Type B pancreatic cell (in vitro differentiated cells): ENCODE results near the gene PPFIBP2. TPM values are rescaled to one million over a fixed set of nuclear protein-coding genes. Genes with fewer than 3 reads are reported as not detected.

Experiments
- DNase-seq: peaks from one replicate; pipeline ENCODE4 v3.0.0; 2021; ENCODE audit warnings: mixed read lengths; ENCODE audit not compliant: unreplicated experiment; ENCODE audit errors: extremely low spot score
- H3K27ac Mint-ChIP-seq: 2 replicates; pipeline ENCODE4 v1.8.0; 2021; ENCODE audit warnings: mild to moderate bottlenecking, mixed read lengths
- H3K27me3 Mint-ChIP-seq: 2 replicates; pipeline ENCODE4 v1.8.0; 2021; ENCODE audit warnings: mixed read lengths
- H3K36me3 Mint-ChIP-seq: 2 replicates; pipeline ENCODE4 v1.8.0; 2021; ENCODE audit warnings: mixed read lengths
- H3K4me1 Mint-ChIP-seq: one replicate; pipeline ENCODE4 v1.8.0; 2021; ENCODE audit warnings: mixed read lengths; ENCODE audit not compliant: unreplicated experiment
- H3K4me3 Mint-ChIP-seq: 2 replicates; pipeline ENCODE4 v1.8.0; 2021; ENCODE audit warnings: mild to moderate bottlenecking, mixed read lengths
- H3K9me3 Mint-ChIP-seq: 2 replicates; pipeline ENCODE4 v1.8.0; 2021; ENCODE audit warnings: mixed read lengths
- total RNA-seq: library from RNA; stranded (reverse); gene quantifications from 2 replicates; pipeline ENCODE4 v1.2.1, GENCODE V29; 2021; ENCODE audit warnings: low replicate concordance
- TF ChIP-seq, protein P1 (sequence below): fragments of 200-600 bp; sonication (generic); conservative IDR thresholded peaks from 2 replicates; pipeline ENCODE4 v1.5.0; 2021; ENCODE audit warnings: antibody characterized with exemption, mild to moderate bottlenecking

The PPFIBP2 gene
- total RNA-seq, 1 donor from 2014 or later = 70.7 TPM

GRCh38 chr11:7643314-7643713 lies 129.5 kb downstream of the PPFIBP2 start:
- H3K27ac Mint-ChIP-seq = peak overlapping the region; percentile 20

DNA sequence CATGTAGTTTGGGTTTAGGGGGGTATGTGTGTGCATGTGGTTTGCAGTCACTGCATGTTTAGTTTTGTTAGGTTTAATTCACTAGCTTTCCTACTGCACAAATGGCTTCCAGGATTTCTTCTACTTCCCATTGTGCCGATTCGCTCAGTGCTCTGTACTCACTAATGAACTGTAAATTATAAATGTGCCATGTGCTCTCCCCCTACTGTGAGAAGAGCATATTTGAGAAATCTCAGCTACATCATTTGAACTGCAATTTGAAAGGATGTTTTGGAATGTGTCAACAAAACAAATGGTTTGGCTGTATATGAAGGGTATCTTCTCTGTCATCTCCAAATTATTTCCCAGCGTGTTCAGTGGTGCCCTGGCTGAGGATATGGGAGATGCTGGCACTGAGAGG lies 131.4 kb downstream of the PPFIBP2 start:
- no peak for DNase-seq
- no peak overlapping the region for H3K4me3 Mint-ChIP-seq
- no peaks in the 10 kb centered on the region for H3K9me3 Mint-ChIP-seq
- H3K36me3 Mint-ChIP-seq = peaks cover 44% of the 10 kb centered on the region
- H3K27me3 Mint-ChIP-seq = no peaks in the 10 kb centered on the region
- no peak overlapping the region for H3K27ac Mint-ChIP-seq
- peaks cover 11% of the 10 kb centered on the region for H3K4me1 Mint-ChIP-seq
- TF ChIP-seq, protein P1, sequence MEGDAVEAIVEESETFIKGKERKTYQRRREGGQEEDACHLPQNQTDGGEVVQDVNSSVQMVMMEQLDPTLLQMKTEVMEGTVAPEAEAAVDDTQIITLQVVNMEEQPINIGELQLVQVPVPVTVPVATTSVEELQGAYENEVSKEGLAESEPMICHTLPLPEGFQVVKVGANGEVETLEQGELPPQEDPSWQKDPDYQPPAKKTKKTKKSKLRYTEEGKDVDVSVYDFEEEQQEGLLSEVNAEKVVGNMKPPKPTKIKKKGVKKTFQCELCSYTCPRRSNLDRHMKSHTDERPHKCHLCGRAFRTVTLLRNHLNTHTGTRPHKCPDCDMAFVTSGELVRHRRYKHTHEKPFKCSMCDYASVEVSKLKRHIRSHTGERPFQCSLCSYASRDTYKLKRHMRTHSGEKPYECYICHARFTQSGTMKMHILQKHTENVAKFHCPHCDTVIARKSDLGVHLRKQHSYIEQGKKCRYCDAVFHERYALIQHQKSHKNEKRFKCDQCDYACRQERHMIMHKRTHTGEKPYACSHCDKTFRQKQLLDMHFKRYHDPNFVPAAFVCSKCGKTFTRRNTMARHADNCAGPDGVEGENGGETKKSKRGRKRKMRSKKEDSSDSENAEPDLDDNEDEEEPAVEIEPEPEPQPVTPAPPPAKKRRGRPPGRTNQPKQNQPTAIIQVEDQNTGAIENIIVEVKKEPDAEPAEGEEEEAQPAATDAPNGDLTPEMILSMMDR = no peak

More at GRCh38 chr11:7643314-7643713, 129.5 kb downstream of the PPFIBP2 start:
- H3K27me3 Mint-ChIP-seq = no peaks in the 10 kb centered on the region
- H3K4me3 Mint-ChIP-seq = no peak overlapping the region
- peaks cover 11% of the 10 kb centered on the region for H3K4me1 Mint-ChIP-seq
- TF ChIP-seq, protein P1 = no peak
- DNase-seq = no peak
- peaks cover 41% of the 10 kb centered on the region for H3K36me3 Mint-ChIP-seq
- no peaks in the 10 kb centered on the region for H3K9me3 Mint-ChIP-seq

DNA sequence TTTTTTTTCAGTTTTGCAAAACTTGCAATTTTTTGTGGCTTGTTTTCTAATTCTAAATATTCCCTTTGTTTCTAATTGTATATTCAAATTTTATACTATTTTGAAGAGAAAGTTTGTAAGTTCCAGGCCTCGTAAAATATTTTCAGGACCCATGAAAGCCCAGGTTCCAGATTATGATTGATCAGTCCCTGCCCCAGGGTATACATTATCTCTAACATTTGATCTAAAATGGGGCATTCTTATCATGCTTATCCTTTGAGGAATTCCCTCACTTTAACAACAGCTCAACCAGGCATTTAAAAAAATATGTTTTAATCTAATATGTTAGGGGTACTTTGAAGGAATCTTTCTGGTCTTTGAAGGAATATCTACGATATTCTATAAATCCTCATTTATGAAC lies 133.1 kb downstream of the PPFIBP2 start:
- Mint-ChIP-seq H3K27ac (no peak overlapping the region), H3K4me3 (no peak overlapping the region), H3K36me3 (peaks cover 42% of the 10 kb centered on the region), H3K9me3 (no peaks in the 10 kb centered on the region), H3K27me3 (no peaks in the 10 kb centered on the region), H3K4me1 (peaks cover 11% of the 10 kb centered on the region)
- TF ChIP-seq, protein P1 = no peak
- DNase-seq = no peak

- DNase-seq = no peak
- Mint-ChIP-seq H3K36me3 (peaks cover 46% of the 10 kb centered on the region), H3K27me3 (no peaks in the 10 kb centered on the region), H3K4me3 (no peak overlapping the region), H3K9me3 (no peaks in the 10 kb centered on the region), H3K4me1 (peaks cover 11% of the 10 kb centered on the region), H3K27ac (no peak overlapping the region)
- TF ChIP-seq, protein P1 = no peak
These were observed 134.5 kb downstream of the PPFIBP2 start for GRCh38 chr11:7648264-7648663.

GRCh38 chr11:7651140-7651551 lies 137.3 kb downstream of the PPFIBP2 start:
- no peak for DNase-seq
- H3K36me3 Mint-ChIP-seq = peaks cover 34% of the 10 kb centered on the region
- TF ChIP-seq, protein P1 = no peak
- peaks cover 7% of the 10 kb centered on the region for H3K4me1 Mint-ChIP-seq
- no peaks in the 10 kb centered on the region for H3K27me3 Mint-ChIP-seq
- H3K4me3 Mint-ChIP-seq = no peak overlapping the region
- H3K9me3 Mint-ChIP-seq = no peaks in the 10 kb centered on the region
- no peak overlapping the region for H3K27ac Mint-ChIP-seq

- Mint-ChIP-seq H3K27ac (no peak overlapping the region), H3K4me3 (no peak overlapping the region), H3K9me3 (no peaks in the 10 kb centered on the region), H3K36me3 (peaks cover 34% of the 10 kb centered on the region), H3K27me3 (no peaks in the 10 kb centered on the region), H3K4me1 (peaks cover 7% of the 10 kb centered on the region)
- no peak for DNase-seq
- TF ChIP-seq, protein P1 = no peak
These were observed 137.9 kb downstream of the PPFIBP2 start for GRCh38 chr11:7651700-7652099.
